Thyroid gland (tissue), 4 donors: Measurements from ENCODE around the gene MSH3.

Source experiments
- POLR2A ChIP-seq, 2 donors: fragments of 450-650 bp; IDR thresholded peaks; one replicate each; pipeline ENCODE4 v1.6.1; 2017; ENCODE audit warnings: antibody characterized with exemption in 2 of 2, mild to moderate bottlenecking in 2 of 2, moderate library complexity in 1 of 2
- TF ChIP-seq, protein P1 (sequence below), 6 experiments: fragments of 200-600 bp in 3 of 6; fragments of 450-650 bp in 3 of 6; sonication (generic) in 3 of 6; IDR thresholded peaks; one replicate each; pipeline ENCODE4 v1.5.1; 2016 to 2019; ENCODE audit warnings: antibody characterized with exemption in 6 of 6, mild to moderate bottlenecking in 2 of 6, inconsistent platforms in 1 of 6, moderate library complexity in 1 of 6

DNA sequence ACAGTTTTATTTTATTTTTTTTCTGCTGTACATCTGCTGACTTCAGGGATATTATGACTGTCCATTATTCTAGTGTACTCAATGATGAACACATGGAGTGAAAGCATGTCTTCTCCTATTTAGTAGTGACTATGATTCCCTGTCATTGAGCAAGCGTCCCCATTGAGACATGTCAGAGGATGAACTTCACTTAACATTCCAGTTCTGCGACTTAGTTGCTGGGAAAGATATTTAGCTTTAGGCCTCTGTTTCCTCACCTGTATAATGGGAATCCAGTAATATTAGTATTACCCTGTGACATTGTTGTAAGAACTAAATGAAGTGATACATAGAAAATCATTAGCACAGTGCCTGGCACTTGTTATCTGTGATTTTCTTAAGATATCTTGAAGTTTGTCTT is 145.1 kb downstream of the MSH3 start:
- TF ChIP-seq, protein P1, sequence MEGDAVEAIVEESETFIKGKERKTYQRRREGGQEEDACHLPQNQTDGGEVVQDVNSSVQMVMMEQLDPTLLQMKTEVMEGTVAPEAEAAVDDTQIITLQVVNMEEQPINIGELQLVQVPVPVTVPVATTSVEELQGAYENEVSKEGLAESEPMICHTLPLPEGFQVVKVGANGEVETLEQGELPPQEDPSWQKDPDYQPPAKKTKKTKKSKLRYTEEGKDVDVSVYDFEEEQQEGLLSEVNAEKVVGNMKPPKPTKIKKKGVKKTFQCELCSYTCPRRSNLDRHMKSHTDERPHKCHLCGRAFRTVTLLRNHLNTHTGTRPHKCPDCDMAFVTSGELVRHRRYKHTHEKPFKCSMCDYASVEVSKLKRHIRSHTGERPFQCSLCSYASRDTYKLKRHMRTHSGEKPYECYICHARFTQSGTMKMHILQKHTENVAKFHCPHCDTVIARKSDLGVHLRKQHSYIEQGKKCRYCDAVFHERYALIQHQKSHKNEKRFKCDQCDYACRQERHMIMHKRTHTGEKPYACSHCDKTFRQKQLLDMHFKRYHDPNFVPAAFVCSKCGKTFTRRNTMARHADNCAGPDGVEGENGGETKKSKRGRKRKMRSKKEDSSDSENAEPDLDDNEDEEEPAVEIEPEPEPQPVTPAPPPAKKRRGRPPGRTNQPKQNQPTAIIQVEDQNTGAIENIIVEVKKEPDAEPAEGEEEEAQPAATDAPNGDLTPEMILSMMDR (IDR thresholded peaks at IDR 0.05), result no peak
- no peak for TF ChIP-seq POLR2A (IDR thresholded peaks at IDR 0.05)
